Esophagus muscularis mucosa (tissue), 4 donors: ENCODE results near the gene SPDYC. TPM values are rescaled to one million over a fixed set of nuclear protein-coding genes. Genes with fewer than 3 reads are reported as not detected.

Experiments used
- DNase-seq: peaks from one replicate; pipeline ENCODE4 v3.0.0-alpha.2; 2017; ENCODE audit errors: extremely low spot score
- H3K27ac ChIP-seq, 4 donors: fragments of 200-600 bp; sonication (generic); replicated peaks in 1 of 4; 1 replicate in 3 of 4; 2 replicates in 1 of 4; pipeline ENCODE4 v1.5.1; 2016 to 2019; ENCODE audit warnings: mild to moderate bottlenecking in 1 of 4
- H3K27me3 ChIP-seq, 4 donors: fragments of 200-600 bp; sonication (generic); one replicate each; pipeline versions ENCODE4 v1.5.1 to v1.6.0; 2016 to 2019
- H3K36me3 ChIP-seq, 4 donors: fragments of 200-600 bp; sonication (generic); one replicate each; pipeline ENCODE4 v1.5.1; 2016 to 2019
- H3K4me1 ChIP-seq, 4 donors: fragments of 200-600 bp; sonication (generic); one replicate each; pipeline ENCODE4 v1.5.1; 2016 to 2019
- H3K4me3 ChIP-seq, 4 donors: fragments of 200-600 bp; sonication (generic); 1 replicate in 2 of 4; 2 replicates in 2 of 4; pipeline ENCODE4 v1.5.1; 2016 to 2019; ENCODE audit warnings: mild to moderate bottlenecking in 4 of 4, moderate library complexity in 1 of 4
- H3K9me3 ChIP-seq, 4 donors: fragments of 200-600 bp; sonication (generic); 1 replicate in 3 of 4; 2 replicates in 1 of 4; pipeline ENCODE4 v1.5.1; 2016 to 2019
- EP300 ChIP-seq: sonication (generic); formaldehyde crosslinking; IDR thresholded peaks from one replicate; pipeline ENCODE4 v1.6.1; 2017; ENCODE audit warnings: antibody characterized with exemption
- POLR2A ChIP-seq: fragments of 450-650 bp; IDR thresholded peaks from one replicate; pipeline ENCODE4 v1.6.1; 2017; ENCODE audit warnings: antibody characterized with exemption, moderate library complexity, mild to moderate bottlenecking, low read depth
- POLR2AphosphoS5 ChIP-seq, 2 donors: sonication (generic); formaldehyde crosslinking; IDR thresholded peaks; one replicate each; pipeline ENCODE4 v1.6.1; 2017; ENCODE audit warnings: antibody characterized with exemption in 2 of 2
- WGBS: methylation state at CpG from one replicate; pipeline ENCODE4 v1.1.5; 2018; 5-methylcytosine and 5-hydroxymethylcytosine counted together
- intact Hi-C: fragments of 100-400 bp; cut with DNase I; formaldehyde crosslinking; loops from one replicate; pipeline ENCODE4 v1.15.1; 2023
- total RNA-seq, 4 donors: library from RNA; depleted of rRNA; stranded (reverse); fragments of >200 nt; gene quantifications; one replicate each; pipeline versions ENCODE4 v1.1.0 to v1.2.1, GENCODE V29; 2016
- TF ChIP-seq, protein P1 (sequence below), 3 experiments: fragments of 200-600 bp in 2 of 3; fragments of 450-650 bp in 1 of 3; sonication (generic) in 2 of 3; IDR thresholded peaks; one replicate each; pipeline ENCODE4 v1.5.1; 2017 to 2019; ENCODE audit warnings: antibody characterized with exemption in 3 of 3, mild to moderate bottlenecking in 2 of 3, moderate library complexity in 1 of 3

The SPDYC gene
- total RNA-seq, 4 donors from 2014 or later: not detected

DNA sequence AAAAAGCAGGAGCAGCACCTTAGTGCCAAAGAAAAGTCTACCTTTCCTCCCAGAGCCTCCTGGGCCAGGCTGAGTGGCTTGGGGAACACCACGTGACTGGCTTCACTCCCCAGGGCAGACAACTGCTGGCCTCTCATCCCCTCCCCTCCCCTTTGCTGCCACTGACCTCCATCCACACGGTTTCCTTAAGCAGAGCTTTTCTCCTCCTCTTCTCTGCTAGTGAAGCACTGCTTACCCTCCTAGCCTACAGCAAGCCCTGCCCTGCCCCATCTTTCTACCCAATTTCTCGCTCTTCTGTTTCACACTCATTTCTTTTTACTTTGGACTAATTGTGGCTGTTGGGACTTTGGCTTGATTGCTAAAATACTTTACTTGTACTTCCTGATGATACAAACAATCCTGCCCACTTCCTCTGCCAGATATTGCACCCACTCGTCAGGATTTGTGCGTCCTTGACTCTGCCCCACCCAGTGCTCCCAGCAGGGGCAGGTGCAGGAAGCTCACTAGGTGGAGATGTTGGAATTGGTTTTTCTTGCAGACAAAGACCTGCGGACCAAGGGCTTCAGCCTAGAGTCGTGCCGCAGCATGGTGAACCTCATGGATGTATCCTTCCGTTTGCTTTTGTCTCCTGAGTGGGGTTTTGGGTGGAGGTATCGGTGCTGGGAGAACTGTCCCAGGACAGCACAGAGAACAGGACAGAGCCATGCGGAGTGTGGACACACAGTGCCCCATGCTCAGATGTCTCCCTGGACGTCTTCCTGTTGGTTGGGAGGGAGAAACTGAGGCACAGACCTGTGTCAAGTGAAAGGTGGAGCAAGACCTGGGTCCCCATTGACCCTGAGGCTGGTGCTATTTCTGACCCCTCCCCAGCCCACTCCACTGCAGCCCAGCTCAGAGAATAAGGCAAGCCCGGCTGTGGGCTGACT lies 39.0 kb downstream of the SPDYC start:
- H3K4me1 ChIP-seq: peaks cover 0 to 9% (median 1%) of the 10 kb centered on the region in 4 donors
- H3K4me3 ChIP-seq: no peak overlapping the region
- intact Hi-C loops: no loop called here
- H3K9me3 ChIP-seq: no peaks in the 10 kb centered on the region
- peaks cover 68 to 87% (median 84%) of the 10 kb centered on the region in 4 donors for H3K36me3 ChIP-seq
- no peak for DNase-seq
- H3K27ac ChIP-seq: no peak overlapping the region
- TF ChIP-seq POLR2A (no peak), POLR2AphosphoS5 (IDR thresholded peaks at IDR 0.05) (no peak), EP300 (no peak)
- TF ChIP-seq, protein P1, sequence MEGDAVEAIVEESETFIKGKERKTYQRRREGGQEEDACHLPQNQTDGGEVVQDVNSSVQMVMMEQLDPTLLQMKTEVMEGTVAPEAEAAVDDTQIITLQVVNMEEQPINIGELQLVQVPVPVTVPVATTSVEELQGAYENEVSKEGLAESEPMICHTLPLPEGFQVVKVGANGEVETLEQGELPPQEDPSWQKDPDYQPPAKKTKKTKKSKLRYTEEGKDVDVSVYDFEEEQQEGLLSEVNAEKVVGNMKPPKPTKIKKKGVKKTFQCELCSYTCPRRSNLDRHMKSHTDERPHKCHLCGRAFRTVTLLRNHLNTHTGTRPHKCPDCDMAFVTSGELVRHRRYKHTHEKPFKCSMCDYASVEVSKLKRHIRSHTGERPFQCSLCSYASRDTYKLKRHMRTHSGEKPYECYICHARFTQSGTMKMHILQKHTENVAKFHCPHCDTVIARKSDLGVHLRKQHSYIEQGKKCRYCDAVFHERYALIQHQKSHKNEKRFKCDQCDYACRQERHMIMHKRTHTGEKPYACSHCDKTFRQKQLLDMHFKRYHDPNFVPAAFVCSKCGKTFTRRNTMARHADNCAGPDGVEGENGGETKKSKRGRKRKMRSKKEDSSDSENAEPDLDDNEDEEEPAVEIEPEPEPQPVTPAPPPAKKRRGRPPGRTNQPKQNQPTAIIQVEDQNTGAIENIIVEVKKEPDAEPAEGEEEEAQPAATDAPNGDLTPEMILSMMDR (IDR thresholded peaks at IDR 0.05): no peak
- 80% methylated on average over 13 of the region's 13 CpGs for WGBS
- no peaks in the 10 kb centered on the region for H3K27me3 ChIP-seq

DNA sequence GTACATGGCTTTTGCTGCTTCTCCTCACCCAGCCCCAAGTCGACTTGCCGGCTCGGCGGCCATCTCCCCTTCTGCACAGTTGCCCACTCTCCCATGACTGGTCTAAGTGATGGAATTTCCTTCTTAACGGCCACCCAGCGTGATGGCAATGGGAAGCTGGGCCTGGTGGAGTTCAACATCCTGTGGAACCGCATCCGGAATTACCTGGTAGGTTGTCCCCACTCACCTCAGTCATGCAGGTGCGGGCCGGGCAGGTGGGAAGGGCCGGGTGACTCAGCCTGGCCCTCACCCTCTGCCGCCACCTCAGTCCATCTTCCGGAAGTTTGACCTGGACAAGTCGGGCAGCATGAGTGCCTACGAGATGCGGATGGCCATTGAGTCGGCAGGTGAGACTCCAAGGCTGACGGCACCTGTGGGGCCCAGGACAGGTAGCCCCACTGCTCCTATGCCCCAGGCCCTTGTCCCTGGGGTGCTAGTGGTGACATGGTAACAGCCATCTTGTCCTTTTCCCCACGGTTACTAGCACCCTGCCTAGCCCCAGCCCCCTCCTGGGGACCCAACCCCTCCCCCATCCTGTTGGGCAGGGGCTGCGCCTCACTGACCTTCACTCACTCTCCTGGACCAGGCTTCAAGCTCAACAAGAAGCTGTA lies 39.8 kb downstream of the SPDYC start:
- no peak overlapping the region for H3K27ac ChIP-seq
- peaks cover 0 to 6% (median under 1%) of the 10 kb centered on the region in 4 donors for H3K4me1 ChIP-seq
- peaks cover 68 to 79% (median 76%) of the 10 kb centered on the region in 4 donors for H3K36me3 ChIP-seq
- no peaks in the 10 kb centered on the region for H3K27me3 ChIP-seq
- no peak overlapping the region for H3K4me3 ChIP-seq
- DNase-seq: no peak
- 96% methylated on average over 14 of the region's 20 CpGs for WGBS
- H3K9me3 ChIP-seq: no peaks in the 10 kb centered on the region
- TF ChIP-seq EP300 (no peak), POLR2AphosphoS5 (IDR thresholded peaks at IDR 0.05) (no peak), POLR2A (no peak)
- TF ChIP-seq, protein P1 (IDR thresholded peaks at IDR 0.05): no peak
- intact Hi-C loops: no loop called here

DNA sequence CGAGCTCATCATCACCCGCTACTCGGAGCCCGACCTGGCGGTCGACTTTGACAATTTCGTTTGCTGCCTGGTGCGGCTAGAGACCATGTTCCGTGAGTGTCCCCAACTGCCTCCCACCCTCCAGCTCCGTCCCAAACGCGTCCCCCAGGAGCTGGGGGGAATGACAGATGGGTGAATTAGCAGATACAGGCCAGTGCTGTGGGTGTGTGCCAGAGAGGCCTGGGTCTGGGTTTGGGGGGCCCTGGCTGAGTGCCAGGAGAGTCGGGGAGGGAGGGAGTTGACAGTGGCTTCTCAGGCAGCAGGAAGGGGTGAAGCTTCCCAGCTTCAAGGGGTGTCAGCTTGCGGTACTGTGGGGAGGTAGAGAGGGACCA lies 40.3 kb downstream of the SPDYC start:
- no peak overlapping the region for H3K4me3 ChIP-seq
- DNase-seq: no peak
- no peak overlapping the region for H3K27ac ChIP-seq
- no peaks in the 10 kb centered on the region for H3K27me3 ChIP-seq
- peaks cover 63 to 74% (median 71%) of the 10 kb centered on the region in 4 donors for H3K36me3 ChIP-seq
- intact Hi-C loops: no loop called here
- WGBS: 60% methylated on average over 3 of the region's 14 CpGs
- TF ChIP-seq, protein P1 (IDR thresholded peaks at IDR 0.05): no peak
- TF ChIP-seq POLR2A (no peak), POLR2AphosphoS5 (IDR thresholded peaks at IDR 0.05) (no peak), EP300 (no peak)
- no peaks in the 10 kb centered on the region for H3K9me3 ChIP-seq
- peaks cover 0 to 5% (median 0%) of the 10 kb centered on the region in 4 donors for H3K4me1 ChIP-seq

DNA sequence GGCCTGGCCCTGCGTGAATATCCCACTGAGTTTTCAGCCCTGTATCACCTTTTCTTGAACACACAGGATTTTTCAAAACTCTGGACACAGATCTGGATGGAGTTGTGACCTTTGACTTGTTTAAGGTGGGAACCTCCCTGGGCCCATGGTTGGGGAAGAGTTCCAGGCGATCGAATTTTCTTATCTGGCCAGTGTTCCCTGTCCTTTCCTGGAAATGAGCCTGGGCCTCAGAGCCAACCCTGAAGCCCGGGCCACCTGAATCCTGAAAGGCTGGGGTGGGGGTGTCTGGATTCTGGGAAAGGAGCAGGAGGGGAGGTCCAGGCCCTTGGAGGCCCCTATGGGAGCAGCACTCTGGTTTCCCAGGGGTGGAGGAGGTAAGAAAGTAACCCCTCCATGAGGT lies 40.7 kb downstream of the SPDYC start:
- Histone ChIP-seq H3K27me3 (no peaks in the 10 kb centered on the region), H3K9me3 (no peaks in the 10 kb centered on the region), H3K36me3 (peaks cover 59 to 70% (median 66%) of the 10 kb centered on the region in 4 donors), H3K4me3 (no peak overlapping the region), H3K27ac (no peak overlapping the region), H3K4me1 (peaks cover 0 to 5% (median 0%) of the 10 kb centered on the region in 4 donors)
- intact Hi-C loops: no loop called here
- no peak for DNase-seq
- WGBS: 96% methylated on average over 4 of the region's 4 CpGs
- no peak for TF ChIP-seq POLR2AphosphoS5 (IDR thresholded peaks at IDR 0.05)
- no peak for TF ChIP-seq POLR2A
- TF ChIP-seq, protein P1 (IDR thresholded peaks at IDR 0.05): no peak
- no peak for TF ChIP-seq EP300
